ENCODE results near the gene NACC2. TPM values are rescaled to one million over a fixed set of nuclear protein-coding genes. Genes with fewer than 3 reads are reported as not detected.

Gene NACC2
- total and polyA plus RNA-seq, 4 donors, result 4.8 to 17.8 (median 8.8) TPM

DNA sequence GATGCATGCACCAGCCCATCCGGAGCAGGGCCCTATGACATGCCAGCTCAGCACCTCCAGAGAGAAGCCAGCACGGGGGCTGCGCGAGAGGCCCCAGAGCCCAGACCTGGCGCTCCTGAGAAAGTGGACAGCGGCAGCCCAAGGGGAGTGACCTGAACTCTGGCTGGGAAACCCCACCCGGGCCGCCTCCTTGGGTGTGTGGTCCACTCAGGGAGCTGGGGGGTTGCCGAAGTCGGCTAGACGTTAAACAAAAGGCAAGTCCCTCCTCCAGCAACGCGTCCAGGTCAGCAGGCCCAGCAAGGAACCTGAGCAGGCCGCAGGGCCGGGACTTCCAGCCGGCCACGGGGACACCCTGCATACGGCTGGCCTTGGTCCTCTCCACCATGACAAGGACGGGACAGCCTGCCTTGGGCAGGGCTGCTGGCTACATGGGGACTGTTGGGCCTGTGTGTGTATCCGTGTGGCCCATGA lies 35.7 kb downstream of the NACC2 start (continued):
- TF ChIP-seq, protein P1, sequence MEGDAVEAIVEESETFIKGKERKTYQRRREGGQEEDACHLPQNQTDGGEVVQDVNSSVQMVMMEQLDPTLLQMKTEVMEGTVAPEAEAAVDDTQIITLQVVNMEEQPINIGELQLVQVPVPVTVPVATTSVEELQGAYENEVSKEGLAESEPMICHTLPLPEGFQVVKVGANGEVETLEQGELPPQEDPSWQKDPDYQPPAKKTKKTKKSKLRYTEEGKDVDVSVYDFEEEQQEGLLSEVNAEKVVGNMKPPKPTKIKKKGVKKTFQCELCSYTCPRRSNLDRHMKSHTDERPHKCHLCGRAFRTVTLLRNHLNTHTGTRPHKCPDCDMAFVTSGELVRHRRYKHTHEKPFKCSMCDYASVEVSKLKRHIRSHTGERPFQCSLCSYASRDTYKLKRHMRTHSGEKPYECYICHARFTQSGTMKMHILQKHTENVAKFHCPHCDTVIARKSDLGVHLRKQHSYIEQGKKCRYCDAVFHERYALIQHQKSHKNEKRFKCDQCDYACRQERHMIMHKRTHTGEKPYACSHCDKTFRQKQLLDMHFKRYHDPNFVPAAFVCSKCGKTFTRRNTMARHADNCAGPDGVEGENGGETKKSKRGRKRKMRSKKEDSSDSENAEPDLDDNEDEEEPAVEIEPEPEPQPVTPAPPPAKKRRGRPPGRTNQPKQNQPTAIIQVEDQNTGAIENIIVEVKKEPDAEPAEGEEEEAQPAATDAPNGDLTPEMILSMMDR (IDR thresholded peaks at IDR 0.05; ENCODE audit: low read depth, low read length, missing input control), result no peak
- TF ChIP-seq EGR1 (IDR thresholded peaks at IDR 0.05; ENCODE audit: low read depth in 2 of 2) (no peak), HNF4A (conservative IDR thresholded peaks at IDR 0.05) (no peak), TAF1 (conservative IDR thresholded peaks at IDR 0.05) (no peak), YY1 (IDR thresholded peaks at IDR 0.05) (no peak), JUND (IDR thresholded peaks at IDR 0.05) (no peak)

DNA sequence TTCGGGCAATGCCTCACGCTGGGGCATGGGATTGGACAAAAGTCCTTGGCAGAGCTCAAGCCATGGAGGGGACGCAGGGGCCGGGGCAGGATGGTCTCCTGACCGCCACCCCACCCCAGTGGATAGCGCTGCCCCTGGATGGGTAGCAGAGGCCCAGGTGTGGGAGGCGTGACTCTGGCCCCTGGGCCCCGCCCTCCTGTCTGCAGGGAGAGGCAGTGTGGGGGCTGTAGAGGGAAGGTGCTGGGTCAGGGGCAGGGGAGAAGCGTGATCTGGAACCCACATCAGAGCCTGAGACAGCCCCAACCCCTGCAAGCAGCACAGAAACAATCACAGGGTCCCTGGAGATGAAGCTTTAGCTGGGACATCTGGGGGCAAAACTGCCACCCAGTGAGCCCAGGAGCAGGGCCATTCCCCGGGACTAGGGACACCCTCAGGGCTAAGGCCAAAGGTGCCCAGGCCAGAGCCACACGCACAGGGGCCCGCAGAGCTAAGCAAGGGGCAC lies 36.2 kb downstream of the NACC2 start:
- no peak overlapping the region for H3K4me3 ChIP-seq (ENCODE audit: low read depth in 1 of 3, low read length in 3 of 3)
- no peak overlapping the region for H3K27ac ChIP-seq (ENCODE audit: low read depth in 1 of 2, low read length in 2 of 2)
- H3K9me3 ChIP-seq (ENCODE audit: control insufficient read depth in 4 of 4, low read length in 3 of 4), result no peaks in the 10 kb centered on the region
- TF ChIP-seq HNF4A (conservative IDR thresholded peaks at IDR 0.05) (no peak), RAD21 (IDR thresholded peaks at IDR 0.05) (no peak), HNF4G (IDR thresholded peaks at IDR 0.05) (no peak), YY1 (IDR thresholded peaks at IDR 0.05) (no peak), FOXA2 (IDR thresholded peaks at IDR 0.05) (no peak), JUND (IDR thresholded peaks at IDR 0.05) (no peak), SP1 (IDR thresholded peaks at IDR 0.05) (no peak), GABPA (IDR thresholded peaks at IDR 0.05 in 1 of 2, conservative IDR thresholded peaks at IDR 0.05 in 1 of 2) (no peak)
- TF ChIP-seq, protein P2, sequence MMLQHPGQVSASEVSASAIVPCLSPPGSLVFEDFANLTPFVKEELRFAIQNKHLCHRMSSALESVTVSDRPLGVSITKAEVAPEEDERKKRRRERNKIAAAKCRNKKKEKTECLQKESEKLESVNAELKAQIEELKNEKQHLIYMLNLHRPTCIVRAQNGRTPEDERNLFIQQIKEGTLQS (IDR thresholded peaks at IDR 0.05), result no peak
- TF ChIP-seq, protein P3, sequence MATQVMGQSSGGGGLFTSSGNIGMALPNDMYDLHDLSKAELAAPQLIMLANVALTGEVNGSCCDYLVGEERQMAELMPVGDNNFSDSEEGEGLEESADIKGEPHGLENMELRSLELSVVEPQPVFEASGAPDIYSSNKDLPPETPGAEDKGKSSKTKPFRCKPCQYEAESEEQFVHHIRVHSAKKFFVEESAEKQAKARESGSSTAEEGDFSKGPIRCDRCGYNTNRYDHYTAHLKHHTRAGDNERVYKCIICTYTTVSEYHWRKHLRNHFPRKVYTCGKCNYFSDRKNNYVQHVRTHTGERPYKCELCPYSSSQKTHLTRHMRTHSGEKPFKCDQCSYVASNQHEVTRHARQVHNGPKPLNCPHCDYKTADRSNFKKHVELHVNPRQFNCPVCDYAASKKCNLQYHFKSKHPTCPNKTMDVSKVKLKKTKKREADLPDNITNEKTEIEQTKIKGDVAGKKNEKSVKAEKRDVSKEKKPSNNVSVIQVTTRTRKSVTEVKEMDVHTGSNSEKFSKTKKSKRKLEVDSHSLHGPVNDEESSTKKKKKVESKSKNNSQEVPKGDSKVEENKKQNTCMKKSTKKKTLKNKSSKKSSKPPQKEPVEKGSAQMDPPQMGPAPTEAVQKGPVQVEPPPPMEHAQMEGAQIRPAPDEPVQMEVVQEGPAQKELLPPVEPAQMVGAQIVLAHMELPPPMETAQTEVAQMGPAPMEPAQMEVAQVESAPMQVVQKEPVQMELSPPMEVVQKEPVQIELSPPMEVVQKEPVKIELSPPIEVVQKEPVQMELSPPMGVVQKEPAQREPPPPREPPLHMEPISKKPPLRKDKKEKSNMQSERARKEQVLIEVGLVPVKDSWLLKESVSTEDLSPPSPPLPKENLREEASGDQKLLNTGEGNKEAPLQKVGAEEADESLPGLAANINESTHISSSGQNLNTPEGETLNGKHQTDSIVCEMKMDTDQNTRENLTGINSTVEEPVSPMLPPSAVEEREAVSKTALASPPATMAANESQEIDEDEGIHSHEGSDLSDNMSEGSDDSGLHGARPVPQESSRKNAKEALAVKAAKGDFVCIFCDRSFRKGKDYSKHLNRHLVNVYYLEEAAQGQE (IDR thresholded peaks at IDR 0.05), result no peak
- TF ChIP-seq, protein P1 (IDR thresholded peaks at IDR 0.05; ENCODE audit: low read depth, low read length, missing input control), result no peak
- TF ChIP-seq, protein P4, sequence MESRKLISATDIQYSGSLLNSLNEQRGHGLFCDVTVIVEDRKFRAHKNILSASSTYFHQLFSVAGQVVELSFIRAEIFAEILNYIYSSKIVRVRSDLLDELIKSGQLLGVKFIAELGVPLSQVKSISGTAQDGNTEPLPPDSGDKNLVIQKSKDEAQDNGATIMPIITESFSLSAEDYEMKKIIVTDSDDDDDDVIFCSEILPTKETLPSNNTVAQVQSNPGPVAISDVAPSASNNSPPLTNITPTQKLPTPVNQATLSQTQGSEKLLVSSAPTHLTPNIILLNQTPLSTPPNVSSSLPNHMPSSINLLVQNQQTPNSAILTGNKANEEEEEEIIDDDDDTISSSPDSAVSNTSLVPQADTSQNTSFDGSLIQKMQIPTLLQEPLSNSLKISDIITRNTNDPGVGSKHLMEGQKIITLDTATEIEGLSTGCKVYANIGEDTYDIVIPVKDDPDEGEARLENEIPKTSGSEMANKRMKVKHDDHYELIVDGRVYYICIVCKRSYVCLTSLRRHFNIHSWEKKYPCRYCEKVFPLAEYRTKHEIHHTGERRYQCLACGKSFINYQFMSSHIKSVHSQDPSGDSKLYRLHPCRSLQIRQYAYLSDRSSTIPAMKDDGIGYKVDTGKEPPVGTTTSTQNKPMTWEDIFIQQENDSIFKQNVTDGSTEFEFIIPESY (IDR thresholded peaks at IDR 0.05), result no peak
- 94% methylated on average over 12 of the region's 12 CpGs for WGBS
- H3K9ac ChIP-seq (ENCODE audit: low read depth in 1 of 2, low read length in 2 of 2), result no peak overlapping the region
- no peaks in the 10 kb centered on the region for H3K27me3 ChIP-seq (ENCODE audit: control insufficient read depth in 4 of 4, insufficient read depth in 4 of 4, low read length in 3 of 4)
- no peaks in the 10 kb centered on the region for H3K4me1 ChIP-seq (ENCODE audit: control insufficient read depth in 4 of 4, insufficient read depth in 4 of 4, low read length in 3 of 4)
- no peak for DNase-seq (ENCODE audit: low spot score)
- H3K36me3 ChIP-seq (ENCODE audit: control insufficient read depth in 4 of 4, insufficient read depth in 3 of 4, low read depth in 1 of 4, low read length in 3 of 4), result no peaks in the 10 kb centered on the region

Data from liver (tissue), 9 donors.